Stimulated activated CD4-positive, alpha-beta T cell treated with anti-CD3 and anti-CD28 coated beads, Interleukin-12 subunit alpha, Interleukin-12 subunit beta, amount 100 ng/mL, for 24 hours (primary cell): ENCODE results near the gene PREX1.

ENCODE experiments used
- DNase-seq, 2 experiments: peaks; one replicate each; pipeline ENCODE4 v3.0.0-alpha.2; 2020; ENCODE audit warnings: low read depth in 2 of 2

The PREX1 gene

GRCh38 chr20:48754292-48754691 is 73.5 kb downstream of the PREX1 start:
- DNase-seq = no peak

DNA sequence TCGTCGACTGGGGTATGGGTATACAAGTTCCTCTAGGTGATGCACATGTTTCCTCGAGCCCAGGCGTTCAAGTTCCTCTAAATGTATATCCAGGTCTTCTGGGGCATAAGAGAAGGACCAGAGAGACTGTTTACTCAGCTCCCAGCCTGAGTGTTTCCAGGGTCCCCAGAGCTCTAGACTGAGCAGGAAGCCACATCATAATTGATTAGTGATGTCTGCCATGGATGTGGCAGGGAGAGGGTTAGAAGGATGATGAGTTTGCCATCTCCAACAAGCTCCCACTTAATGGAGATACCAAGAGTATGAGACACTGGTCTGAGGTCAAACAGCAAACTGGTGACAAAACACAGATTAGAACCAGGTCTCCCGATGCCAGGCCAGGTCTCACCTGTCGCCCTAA is 74.8 kb downstream of the PREX1 start:
- no peak for DNase-seq

DNA sequence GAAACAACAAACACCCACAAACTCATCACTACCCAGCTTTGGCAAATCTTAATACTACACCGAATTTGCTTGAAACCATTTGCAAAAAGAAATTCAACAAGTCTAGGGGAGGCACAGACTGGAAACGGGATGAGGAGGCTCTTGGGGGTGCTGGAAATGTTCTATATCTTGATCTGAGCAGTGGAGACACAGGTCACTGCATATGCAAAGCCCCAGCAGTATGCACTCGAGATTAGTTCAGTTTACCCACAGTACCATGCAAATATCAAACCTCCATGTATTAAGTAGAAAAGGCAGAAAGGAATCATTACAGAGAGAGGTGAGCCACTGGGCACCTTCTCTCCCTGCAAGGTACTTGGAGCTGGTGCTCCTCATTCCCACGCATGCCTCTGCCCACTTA is 75.9 kb downstream of the PREX1 start:
- DNase-seq = no peak

GRCh38 chr20:48750941-48751635 is 76.7 kb downstream of the PREX1 start:
- DNase-seq = no peak

DNA sequence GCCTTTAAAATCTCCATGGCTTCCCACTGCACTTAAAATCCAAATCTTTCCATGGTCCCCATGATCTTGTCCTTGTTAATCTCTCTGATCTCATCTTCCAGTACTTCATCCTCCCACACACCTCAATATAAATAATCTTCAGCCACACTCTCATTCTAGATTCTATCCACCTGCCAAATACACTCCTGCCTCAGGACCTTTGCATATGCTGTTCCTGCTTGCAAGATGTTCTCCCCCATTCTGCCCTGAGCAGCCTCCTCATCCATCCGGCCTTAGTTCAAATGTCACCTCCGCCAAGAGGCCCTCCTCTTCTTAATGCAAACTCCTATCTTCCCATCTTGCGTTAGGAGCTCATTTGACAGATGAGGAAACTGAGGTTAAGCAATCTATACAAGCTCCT is 77.4 kb downstream of the PREX1 start:
- no peak for DNase-seq

GRCh38 chr20:48749437-48749836 is 78.4 kb downstream of the PREX1 start:
- DNase-seq = no peak

DNA sequence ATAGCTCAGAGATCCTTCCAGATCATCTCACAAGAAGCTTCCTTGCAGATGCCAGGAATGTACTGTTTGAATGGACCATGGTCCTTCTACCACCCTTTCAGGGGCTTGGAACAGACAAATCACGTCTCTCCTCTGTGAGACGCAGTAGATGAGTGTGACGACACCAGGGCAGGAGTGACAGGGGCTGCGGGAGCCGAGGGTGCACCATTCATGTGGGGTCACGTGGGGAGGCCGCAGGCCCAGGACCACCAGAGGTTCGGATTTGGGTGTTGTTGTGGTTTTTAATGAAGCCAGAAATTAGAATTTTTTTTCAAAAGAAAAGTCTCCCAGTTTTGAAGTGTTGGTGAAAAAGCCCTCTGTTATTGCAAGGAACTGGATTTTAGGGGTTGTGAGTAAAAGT is 79.2 kb downstream of the PREX1 start:
- DNase-seq = no peak

- no peak for DNase-seq
Measured at GRCh38 chr20:48747840-48748414, 79.9 kb downstream of the PREX1 start.

GRCh38 chr20:48745330-48745729 is 82.5 kb downstream of the PREX1 start:
- DNase-seq = no peak

- DNase-seq = no peak
Measured at GRCh38 chr20:48744515-48744914, 83.3 kb downstream of the PREX1 start.

DNA sequence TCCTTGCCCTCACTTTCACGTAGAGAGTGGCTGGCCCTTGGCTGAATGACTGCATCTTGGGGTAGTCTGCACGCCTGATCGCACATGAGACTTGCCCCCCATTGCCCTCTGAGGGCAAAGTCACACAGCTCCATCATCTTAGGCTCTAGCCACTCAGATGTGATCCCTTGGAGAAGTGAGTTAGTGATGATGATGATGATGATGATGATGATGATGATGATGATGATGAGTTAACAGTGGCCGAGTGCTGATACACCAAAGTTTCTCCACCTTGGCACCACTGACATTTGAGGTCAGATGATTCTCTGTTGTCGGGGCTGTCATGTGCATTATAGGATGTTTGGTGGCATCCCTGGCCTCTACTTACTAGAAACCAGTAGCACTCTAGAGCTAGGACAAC is 84.0 kb downstream of the PREX1 start:
- no peak for DNase-seq

DNA sequence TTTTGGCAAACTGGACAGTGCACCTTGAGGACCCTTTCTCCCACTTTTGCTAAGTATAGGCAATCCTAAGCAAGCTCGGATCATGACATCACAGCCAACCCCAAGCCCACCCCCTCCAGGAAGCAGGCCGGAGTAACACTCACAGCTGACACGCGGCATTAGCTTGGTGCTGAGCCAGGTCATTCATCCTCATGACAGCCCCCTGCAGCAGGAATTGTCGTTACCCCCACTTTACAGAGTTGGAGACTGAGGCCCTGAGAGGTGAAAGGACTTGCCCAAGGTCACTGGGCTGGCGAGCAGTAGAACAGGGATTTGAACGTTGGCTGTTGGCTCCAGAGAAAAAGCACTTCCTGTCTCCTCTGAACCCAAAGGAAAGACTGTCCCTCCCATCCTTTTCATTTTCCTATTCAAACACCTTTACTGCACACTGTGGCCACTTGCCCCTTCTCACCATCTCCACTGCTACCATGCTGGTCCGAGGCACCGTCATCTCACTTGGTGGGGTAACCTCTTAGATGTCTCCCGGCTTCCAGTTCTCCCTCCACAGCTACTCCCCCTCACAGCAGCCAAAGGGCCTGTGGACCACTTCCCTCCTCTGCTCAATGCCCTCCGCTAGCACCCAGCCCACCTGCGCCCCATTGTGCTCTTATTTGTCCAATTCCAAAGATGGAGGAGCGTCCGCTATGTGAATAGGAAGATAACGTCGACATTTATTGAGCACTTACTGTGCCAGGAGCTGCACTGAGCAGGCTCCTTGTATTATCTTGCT is 84.7 kb downstream of the PREX1 start:
- no peak for DNase-seq

- no peak for DNase-seq
Measured at GRCh38 chr20:48742233-48742632, 85.6 kb downstream of the PREX1 start.

DNA sequence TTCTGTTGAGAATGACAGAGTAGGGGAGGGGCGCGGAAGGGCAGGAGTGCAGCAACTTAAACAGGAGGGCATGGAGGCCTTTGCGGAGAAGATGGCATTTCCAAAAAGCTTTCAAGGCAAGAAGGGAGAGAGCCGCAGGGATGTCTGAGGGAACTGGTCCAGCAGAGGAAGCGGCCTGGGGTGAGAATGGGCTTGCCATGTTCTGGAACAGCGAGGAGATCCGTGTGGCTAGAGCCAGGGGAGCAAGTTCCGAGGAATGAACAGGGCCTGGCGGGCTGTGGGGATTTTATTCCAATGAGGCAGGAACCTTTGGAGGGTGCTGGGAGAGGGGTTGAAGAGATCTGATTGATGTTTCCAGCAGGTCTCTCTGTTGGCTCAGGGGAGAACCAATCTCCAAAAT is 86.1 kb downstream of the PREX1 start:
- DNase-seq = no peak

GRCh38 chr20:48740712-48741111 is 87.1 kb downstream of the PREX1 start:
- no peak for DNase-seq

DNA sequence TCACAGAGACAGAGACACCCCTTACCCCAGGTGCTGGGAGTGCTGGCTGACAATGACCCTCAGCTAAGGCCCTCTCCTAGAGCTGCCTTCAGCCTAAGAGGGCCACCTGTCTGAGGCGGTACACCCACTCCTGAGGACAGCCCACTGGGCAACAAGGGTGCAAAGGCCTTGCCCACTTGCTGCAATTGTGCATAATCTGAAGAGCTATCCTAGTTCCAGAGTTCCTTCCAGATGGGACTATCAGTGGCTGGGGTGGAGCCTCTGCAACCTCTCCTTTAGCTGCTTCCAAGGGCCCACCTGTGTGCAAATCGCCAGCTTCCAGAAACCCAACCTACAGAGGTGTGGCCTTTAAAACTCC is 87.5 kb downstream of the PREX1 start:
- DNase-seq = no peak

DNA sequence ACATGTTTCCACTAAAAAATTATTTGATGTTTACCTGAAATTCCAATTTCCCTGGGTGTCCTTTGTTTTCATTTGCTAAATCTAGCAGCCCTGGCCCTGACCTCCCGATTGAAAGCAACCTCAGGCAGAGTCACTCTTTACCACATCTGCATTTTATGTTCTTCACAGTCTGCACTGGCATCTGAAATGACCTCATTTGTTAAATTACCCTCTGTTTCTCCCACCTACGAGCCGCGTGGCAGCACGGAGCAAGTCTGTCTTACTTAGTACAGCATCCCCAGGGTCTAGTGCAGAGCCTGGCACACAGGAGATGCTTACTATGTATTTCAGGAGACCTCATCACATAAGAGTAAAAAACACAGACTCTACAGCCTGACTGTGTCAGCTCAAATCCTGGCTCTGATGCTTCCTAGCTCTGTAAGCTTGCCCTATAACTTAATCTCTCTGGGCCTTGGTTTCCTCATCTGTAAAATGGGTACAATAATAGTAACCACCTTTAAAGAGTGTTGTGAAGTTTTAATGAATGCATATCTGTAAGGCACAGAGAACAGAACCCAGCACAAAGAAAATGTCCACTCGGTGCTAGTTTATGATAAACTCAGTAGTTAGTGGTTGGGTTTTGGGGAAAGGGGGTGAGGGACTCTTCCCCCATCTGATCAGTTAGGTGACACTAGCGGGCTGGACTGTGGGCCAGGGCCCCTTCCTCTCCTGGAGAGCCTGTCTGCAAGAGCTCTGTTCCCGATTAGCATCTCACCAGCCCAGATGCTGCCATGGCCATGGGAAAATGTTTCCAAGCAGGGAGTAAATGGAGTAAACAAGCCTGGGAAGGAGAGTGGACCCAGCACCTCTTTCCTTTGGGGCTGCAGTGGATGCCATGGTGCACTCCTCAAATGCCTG is 88.2 kb downstream of the PREX1 start:
- no peak for DNase-seq

DNA sequence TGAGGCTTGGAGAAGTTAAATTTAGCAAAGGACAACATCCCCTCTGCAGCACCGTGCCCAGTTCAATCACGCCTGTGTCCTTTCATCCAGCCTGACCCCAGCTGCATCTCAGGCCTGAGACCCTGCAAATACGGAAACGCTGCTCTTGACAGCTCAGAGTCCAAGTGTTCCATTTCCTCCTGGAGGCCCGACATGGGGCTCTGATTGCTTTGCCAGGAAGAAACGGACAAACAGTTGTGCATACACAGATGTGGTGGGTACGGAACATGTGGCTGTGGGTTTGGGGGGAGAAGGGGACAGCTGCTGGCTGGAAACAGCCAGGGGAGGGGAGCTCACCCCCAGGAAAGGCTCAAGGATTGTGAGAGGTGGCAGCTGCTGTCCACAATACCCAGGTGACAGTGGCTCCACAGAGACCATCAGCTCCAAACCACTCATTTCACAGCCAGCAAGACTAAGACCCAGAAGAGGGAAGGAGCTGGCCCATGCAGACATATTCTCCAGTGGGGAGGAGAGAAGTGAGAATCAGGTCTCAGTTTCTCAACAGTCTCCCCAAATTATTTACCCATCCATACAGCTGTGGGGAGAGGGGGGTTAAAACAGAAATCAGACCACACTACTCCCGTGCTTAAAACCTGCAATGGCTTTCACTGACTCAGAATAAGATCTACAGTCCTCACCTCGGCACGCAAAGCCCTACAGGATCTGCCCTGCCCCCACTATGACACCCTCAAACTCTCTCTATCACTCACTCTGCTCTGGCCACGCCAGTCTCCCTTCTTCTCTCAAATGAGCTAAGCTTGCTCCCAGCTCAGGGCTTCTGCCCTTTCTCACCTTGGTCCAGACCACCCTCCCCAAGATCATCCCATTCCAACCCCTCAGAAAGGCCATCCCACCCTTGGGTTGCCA is 89.1 kb downstream of the PREX1 start:
- DNase-seq = peak; percentile 36 to 64

GRCh38 chr20:48738094-48738398 is 89.8 kb downstream of the PREX1 start:
- no peak for DNase-seq

DNA sequence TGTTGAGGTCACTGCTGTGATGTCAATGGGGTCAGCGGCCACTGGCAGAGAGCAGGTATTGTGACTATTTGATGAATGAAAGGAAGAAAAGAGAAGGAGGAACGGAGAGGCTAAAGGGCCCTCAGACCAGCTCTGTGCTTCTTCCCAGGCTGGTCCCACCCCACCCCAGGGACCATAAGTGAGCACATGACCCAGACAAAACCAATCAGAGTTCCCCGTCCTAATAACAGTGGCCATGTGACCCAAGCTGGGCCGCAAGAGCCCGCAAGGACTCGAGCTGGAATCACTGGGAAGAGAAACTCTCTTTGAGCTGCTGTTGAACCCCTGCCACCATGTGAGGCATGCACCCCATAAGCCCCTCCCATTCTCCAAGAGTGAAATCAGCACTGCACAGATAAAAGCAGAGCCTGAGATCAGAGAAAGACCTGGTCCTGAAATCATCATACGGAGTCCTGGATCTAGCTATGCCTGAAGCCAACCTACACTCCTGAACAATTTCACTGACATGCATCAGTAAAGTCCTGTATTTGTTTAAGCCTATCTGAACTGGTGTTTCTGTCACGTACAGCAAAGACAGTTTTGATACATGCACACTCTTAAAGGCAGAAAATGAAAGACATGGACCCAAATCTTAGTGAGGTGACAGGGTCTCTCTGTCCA is 90.2 kb downstream of the PREX1 start:
- DNase-seq = no peak

- DNase-seq = no peak
Measured at GRCh38 chr20:48736636-48737035, 91.2 kb downstream of the PREX1 start.
